Endothelial cell of umbilical vein (primary cell): ENCODE data around the gene INS. TPM values are rescaled to one million over a fixed set of nuclear protein-coding genes. Genes with fewer than 3 reads are reported as not detected.
"Not testable (repeated sequence)": the region's sequence is repeated elsewhere in the genome, so short reads cannot be mapped to it uniquely, and the experiment has no call there.

Experiments used
- BruUV-seq: library from RNA; stranded (reverse); fragments of 400-500 nt; replicated peaks from 2 replicates; lab custom pipeline; 2021; lab: Mats Ljungman, UMichigan
- CTCF ChIA-PET: fragments of 300-600, 350-600 bp; sonication (Branson Sonifier 250); formaldehyde crosslinking; loops from one replicate; lab custom pipeline; 2021; ENCODE audit warnings: antibody characterized with exemption, inconsistent platforms; lab: Charles Lee
- POLR2A ChIA-PET: fragments of 300-600, 350-600 bp; sonication (Branson Sonifier 250); formaldehyde crosslinking; loops from one replicate; lab custom pipeline; 2021; ENCODE audit warnings: antibody characterized with exemption, inconsistent platforms; lab: Charles Lee
- DNase-seq: peaks from one replicate; pipeline ENCODE4 v3.0.0-alpha.2; 2011; ENCODE audit warnings: low read depth, low spot score
- FAIRE-seq: peaks from 2 replicates; lab custom pipeline; 2011; peaks lifted over from hg19 to GRCh38; lab: Jason Lieb, UNC
- H2AFZ ChIP-seq: 2 replicates; pipeline ENCODE4 v1.6.0; 2012; ENCODE audit warnings: low read depth, low read length, control low read depth, inconsistent platforms
- H3K27ac ChIP-seq: 2 replicates; pipeline ENCODE4 v1.5.1; 2011; ENCODE audit warnings: low read depth, mild to moderate bottlenecking, control low read depth, low read length, moderate library complexity; ENCODE audit not compliant: insufficient read depth
- H3K27me3 ChIP-seq, 2 experiments: 2 replicates each; pipeline versions ENCODE4 v1.6.0 to v1.6.1; 2011; ENCODE audit warnings: low read length in 2 of 2, mixed read lengths in 1 of 2; ENCODE audit not compliant: control insufficient read depth in 2 of 2, insufficient read depth in 2 of 2
- H3K36me3 ChIP-seq, 2 experiments: 2 replicates in 1 of 2; 3 replicates in 1 of 2; pipeline ENCODE4 v1.5.1; 2011; ENCODE audit warnings: low read length in 2 of 2, mild to moderate bottlenecking in 1 of 2, moderate library complexity in 1 of 2; ENCODE audit not compliant: control insufficient read depth in 2 of 2, insufficient read depth in 2 of 2; ENCODE audit errors: extremely low read depth in 1 of 2
- H3K4me1 ChIP-seq: 3 replicates; pipeline ENCODE4 v1.5.1; 2011; ENCODE audit warnings: mild to moderate bottlenecking, low read length; ENCODE audit not compliant: control insufficient read depth, insufficient read depth; ENCODE audit errors: extremely low read depth
- H3K4me2 ChIP-seq: 2 replicates; pipeline ENCODE4 v1.6.1; 2011; ENCODE audit warnings: low read length, control low read depth, mixed read lengths; ENCODE audit not compliant: insufficient read depth
- H3K4me3 ChIP-seq, 3 experiments: fragments of 200-600 bp in 1 of 3; sonication (generic), shearing (Covaris generic) in 1 of 3; replicated peaks in 1 of 3; 2 replicates each; pipeline ENCODE4 v1.5.1; 2011 to 2016; ENCODE audit warnings: control low read depth in 3 of 3, low read length in 3 of 3, mild to moderate bottlenecking in 2 of 3, inconsistent platforms in 1 of 3, low read depth in 1 of 3, moderate library complexity in 1 of 3; ENCODE audit not compliant: insufficient read depth in 1 of 3
- H3K79me2 ChIP-seq: 2 replicates; pipeline ENCODE4 v1.6.0; 2012; ENCODE audit warnings: low read length, inconsistent platforms; ENCODE audit not compliant: control insufficient read depth, insufficient read depth
- H3K9ac ChIP-seq: replicated peaks from 2 replicates; pipeline ENCODE3; 2011; ENCODE audit warnings: low read length, control low read depth; ENCODE audit not compliant: insufficient read depth; ENCODE audit errors: extremely low read depth
- H3K9me1 ChIP-seq: replicated peaks from 3 replicates; pipeline ENCODE4 v1.6.0; 2011; ENCODE audit warnings: mild to moderate bottlenecking, low read length; ENCODE audit not compliant: control insufficient read depth, insufficient read depth; ENCODE audit errors: extremely low read depth
- H3K9me3 ChIP-seq: replicated peaks from 2 replicates; pipeline ENCODE4 v1.5.1; 2012; ENCODE audit warnings: low read length, inconsistent platforms; ENCODE audit not compliant: control insufficient read depth, insufficient read depth
- H4K20me1 ChIP-seq: replicated peaks from 2 replicates; pipeline ENCODE3; 2011; ENCODE audit warnings: mild to moderate bottlenecking, low read length; ENCODE audit not compliant: control insufficient read depth, insufficient read depth; ENCODE audit errors: extremely low read depth
- CTCF ChIP-seq, 2 donors: IDR thresholded peaks; 1 replicate in 1 of 2; 2 replicates in 1 of 2; pipeline ENCODE4 v1.5.1; 2011; ENCODE audit warnings: low read length in 2 of 2, mild to moderate bottlenecking in 2 of 2, moderate library complexity in 2 of 2, control low read depth in 1 of 2, inconsistent platforms in 1 of 2, low read depth in 1 of 2; ENCODE audit not compliant: insufficient read depth in 1 of 2; ENCODE audit errors: extremely low read depth in 1 of 2
- EZH2 ChIP-seq: IDR thresholded peaks from 2 replicates; pipeline ENCODE4 v1.6.1; 2012; ENCODE audit warnings: borderline replicate concordance, low read depth, mild to moderate bottlenecking, moderate library complexity, low read length, inconsistent platforms; ENCODE audit not compliant: severe bottlenecking
- FOS ChIP-seq: IDR thresholded peaks from 2 replicates; pipeline ENCODE4 v1.6.1; 2011; ENCODE audit warnings: mild to moderate bottlenecking, low read length, moderate library complexity, borderline replicate concordance; ENCODE audit not compliant: insufficient read depth
- GATA2 ChIP-seq: IDR thresholded peaks from 2 replicates; pipeline ENCODE4 v1.7.0; 2011; ENCODE audit warnings: low read depth, mild to moderate bottlenecking, moderate library complexity, mixed read lengths, low read length; ENCODE audit not compliant: insufficient read length, insufficient read depth
- JUN ChIP-seq: IDR thresholded peaks from 2 replicates; pipeline ENCODE4 v1.6.1; 2011; ENCODE audit warnings: borderline replicate concordance, low read depth; ENCODE audit not compliant: insufficient read length, insufficient read depth
- MYC ChIP-seq: IDR thresholded peaks from one replicate; pipeline ENCODE4 v1.6.1; 2011; ENCODE audit warnings: mild to moderate bottlenecking, low read depth, low read length
- POLR2A ChIP-seq: IDR thresholded peaks from 2 replicates; pipeline ENCODE4 v1.6.1; 2012; ENCODE audit warnings: low read depth, mild to moderate bottlenecking, control low read depth, low read length
- POLR2AphosphoS5 ChIP-seq: IDR thresholded peaks from 2 replicates; pipeline ENCODE4 v1.6.1; 2012; ENCODE audit warnings: low read depth, mild to moderate bottlenecking, control low read depth, low read length, moderate library complexity; ENCODE audit not compliant: insufficient read depth
- dilution Hi-C: fragments of 300-500 bp; cut with MboI; formaldehyde crosslinking; loops from one replicate; pipeline ENCODE4 v1.15.0; 2019; ENCODE audit warnings: low sequenced_read_pairs; ENCODE audit not compliant: extremely low pct_ligation_motif_present
- intact Hi-C: fragments of 100-400 bp; cut with micrococcal nuclease; formaldehyde crosslinking; loops from one replicate; pipeline ENCODE4 v1.10.0; 2022
- polyA plus RNA-seq, 4 experiments: library from polyadenylated mRNA; depleted of rRNA in 3 of 4; stranded (reverse) in 3 of 4; unstranded in 1 of 4; fragments of >200 nt; gene quantifications; 2 replicates each; pipeline versions ENCODE4 v1.2.1 to v1.2.3, GENCODE V29; 2011 to 2012; ENCODE audit warnings: missing spikeins in 1 of 4
- total RNA-seq: library from RNA; stranded (reverse); gene quantifications from 2 replicates; pipeline ENCODE4 v1.2.3, GENCODE V29; 2021
- TF ChIP-seq, protein P1 (sequence below): IDR thresholded peaks from 2 replicates; pipeline ENCODE4 v1.6.1; 2011; ENCODE audit not compliant: insufficient read depth, insufficient read length

Gene INS
- total and polyA plus RNA-seq, 2 donors (not counting 3 experiments of a cell fraction or from before 2014, with no cell fraction given): not detected

DNA sequence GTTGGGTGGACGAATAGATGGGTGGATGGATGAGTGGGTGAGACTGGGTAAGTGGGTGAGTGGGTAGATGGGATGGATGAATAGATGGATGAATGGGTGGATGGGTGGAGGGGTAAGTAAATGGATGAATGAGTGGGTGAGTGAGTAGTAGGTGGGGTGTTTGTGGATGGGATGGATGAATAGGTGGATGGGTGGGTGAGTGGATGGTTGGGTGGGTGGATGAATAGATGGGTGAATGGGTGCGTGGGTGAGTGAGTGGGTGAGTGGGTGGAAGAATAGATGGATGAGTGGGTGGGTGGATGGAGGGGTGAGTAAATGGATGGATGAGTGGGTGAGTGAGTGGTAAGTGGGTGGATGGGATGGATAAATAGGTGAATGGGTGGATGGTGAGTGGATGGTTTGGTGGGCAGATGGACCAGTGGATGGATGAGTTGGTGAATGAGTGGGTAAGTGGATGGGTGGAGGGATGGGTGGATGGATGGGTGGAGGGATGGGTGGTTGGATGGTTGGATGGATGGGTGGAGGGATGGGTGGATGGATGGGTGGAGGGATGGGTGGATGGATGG lies 34.4 kb downstream of the INS start:
- Histone ChIP-seq H2AFZ (no peak overlapping the region), H3K4me1 (no peaks in the 10 kb centered on the region), H3K9me3 (no peaks in the 10 kb centered on the region), H3K9me1 (no peaks in the 10 kb centered on the region), H4K20me1 (no peaks in the 10 kb centered on the region), H3K9ac (no peak overlapping the region), H3K4me3 (no peak overlapping the region), H3K27ac (no peak overlapping the region), H3K79me2 (no peaks in the 10 kb centered on the region), H3K27me3 (no peaks in the 10 kb centered on the region), H3K4me2 (no peak overlapping the region), H3K36me3 (no peaks in the 10 kb centered on the region)
- BruUV-seq: no TSS peak
- TF ChIP-seq MYC (no peak), GATA2 (no peak), POLR2A (no peak), EZH2 (no peak), FOS (no peak), CTCF (IDR thresholded peaks at IDR 0.05; ENCODE audit: extremely low read depth in 1 of 2, insufficient read depth in 1 of 2, low read depth in 1 of 2, low read length in 2 of 2) (no peak), POLR2AphosphoS5 (no peak), JUN (no peak)
- TF ChIP-seq, protein P1, sequence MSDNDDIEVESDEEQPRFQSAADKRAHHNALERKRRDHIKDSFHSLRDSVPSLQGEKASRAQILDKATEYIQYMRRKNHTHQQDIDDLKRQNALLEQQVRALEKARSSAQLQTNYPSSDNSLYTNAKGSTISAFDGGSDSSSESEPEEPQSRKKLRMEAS: no peak
- POLR2A ChIA-PET: no interaction called here
- no peak for FAIRE-seq
- intact Hi-C loops: no loop called here
- CTCF ChIA-PET: no interaction called here
- no peak for DNase-seq
- dilution Hi-C loops: no loop called here

- intact Hi-C loops: not testable (repeated sequence)
These were observed 36.1 kb downstream of the INS start for GRCh38 chr11:2124736-2125484.

More at GRCh38 chr11:2124736-2125484, 36.1 kb downstream of the INS start:
- H3K4me2 ChIP-seq, H3K36me3 ChIP-seq, H3K27me3 ChIP-seq, FAIRE-seq, H4K20me1 ChIP-seq, POLR2A ChIA-PET, BruUV-seq, H3K4me3 ChIP-seq, H3K9me1 ChIP-seq, DNase-seq, dilution Hi-C loops, H3K9me3 ChIP-seq, H2AFZ ChIP-seq, H3K4me1 ChIP-seq, H3K9ac ChIP-seq, H3K79me2 ChIP-seq, H3K27ac ChIP-seq: not testable (repeated sequence)
- CTCF ChIA-PET: interaction anchor here (1.2 kb wide), 1 partner anchor 31 kb away, joined by 3 read pairs; no protein-coding TSS in a partner anchor
